Skeletal muscle tissue (tissue), 4 donors: ENCODE data around the gene VAV3. TPM values are rescaled to one million over a fixed set of nuclear protein-coding genes. Genes with fewer than 3 reads are reported as not detected.

ENCODE experiments used
- H3K27ac ChIP-seq: one replicate; pipeline ENCODE4 v1.7.0; 2013; ENCODE audit warnings: mild to moderate bottlenecking, low read depth, low read length, inconsistent platforms
- H3K27me3 ChIP-seq, 3 donors: one replicate each; pipeline ENCODE4 v1.7.0; 2013; ENCODE audit warnings: low read length in 3 of 3; ENCODE audit not compliant: control insufficient read depth in 3 of 3, insufficient read depth in 3 of 3
- H3K36me3 ChIP-seq, 3 donors: one replicate each; pipeline ENCODE4 v1.7.0; 2013; ENCODE audit warnings: low read length in 3 of 3; ENCODE audit not compliant: control insufficient read depth in 3 of 3, insufficient read depth in 3 of 3
- H3K4me1 ChIP-seq, 3 donors: one replicate each; pipeline ENCODE4 v1.7.0; 2013; ENCODE audit warnings: low read length in 3 of 3, mild to moderate bottlenecking in 3 of 3; ENCODE audit not compliant: control insufficient read depth in 3 of 3, insufficient read depth in 3 of 3
- H3K4me3 ChIP-seq, 3 donors: one replicate each; pipeline ENCODE4 v1.7.0; 2013; ENCODE audit warnings: low read length in 3 of 3
- H3K9ac ChIP-seq, 3 donors: one replicate each; pipeline ENCODE4 v1.7.0; 2013; ENCODE audit warnings: low read length in 3 of 3, mild to moderate bottlenecking in 3 of 3, moderate library complexity in 2 of 3, low read depth in 1 of 3
- H3K9me3 ChIP-seq, 3 donors: one replicate each; pipeline ENCODE4 v1.7.0; 2013; ENCODE audit warnings: low read length in 3 of 3; ENCODE audit not compliant: control insufficient read depth in 3 of 3
- total RNA-seq: library from RNA; depleted of rRNA; stranded (reverse); fragments of >200 nt; gene quantifications from one replicate; pipeline ENCODE4 v1.2.3, GENCODE V29; 2014
- donor health status: Osteomylitis.

Gene VAV3
- total RNA-seq, 1 donor from 2014 or later = 11.0 TPM

GRCh38 chr1:107574044-107574443, 390.9 kb downstream of the VAV3 start:
- H3K9me3 ChIP-seq = no peaks in the 10 kb centered on the region
- H3K27ac ChIP-seq = no peak overlapping the region
- H3K4me3 ChIP-seq = no peak overlapping the region
- no peaks in the 10 kb centered on the region for H3K36me3 ChIP-seq
- no peaks in the 10 kb centered on the region for H3K27me3 ChIP-seq
- H3K4me1 ChIP-seq = no peaks in the 10 kb centered on the region
- H3K9ac ChIP-seq = no peak overlapping the region

GRCh38 chr1:107572674-107573211, 392.2 kb downstream of the VAV3 start:
- Histone ChIP-seq H3K27me3 (no peaks in the 10 kb centered on the region), H3K9ac (no peak overlapping the region), H3K36me3 (no peaks in the 10 kb centered on the region), H3K4me3 (no peak overlapping the region), H3K9me3 (no peaks in the 10 kb centered on the region), H3K4me1 (no peaks in the 10 kb centered on the region), H3K27ac (no peak overlapping the region)

GRCh38 chr1:107570768-107571167, 394.2 kb downstream of the VAV3 start:
- Histone ChIP-seq H3K36me3 (no peaks in the 10 kb centered on the region), H3K4me3 (no peak overlapping the region), H3K27ac (no peak overlapping the region)

GRCh38 chr1:107563441-107563840, 401.5 kb downstream of the VAV3 start:
- Histone ChIP-seq H3K9ac (no peak overlapping the region), H3K4me3 (no peak overlapping the region), H3K36me3 (no peaks in the 10 kb centered on the region), H3K9me3 (no peaks in the 10 kb centered on the region), H3K27ac (no peak overlapping the region), H3K27me3 (no peaks in the 10 kb centered on the region), H3K4me1 (no peaks in the 10 kb centered on the region)

More at GRCh38 chr1:107570768-107571167, 394.2 kb downstream of the VAV3 start:
- Histone ChIP-seq H3K9me3 (no peaks in the 10 kb centered on the region), H3K4me1 (no peaks in the 10 kb centered on the region), H3K27me3 (no peaks in the 10 kb centered on the region), H3K9ac (no peak overlapping the region)

GRCh38 chr1:107559881-107560280, 405.1 kb downstream of the VAV3 start:
- H3K4me1 ChIP-seq = no peaks in the 10 kb centered on the region
- H3K9me3 ChIP-seq = no peaks in the 10 kb centered on the region
- no peak overlapping the region for H3K9ac ChIP-seq
- no peaks in the 10 kb centered on the region for H3K36me3 ChIP-seq
- no peak overlapping the region for H3K4me3 ChIP-seq
- H3K27me3 ChIP-seq = no peaks in the 10 kb centered on the region
- no peak overlapping the region for H3K27ac ChIP-seq

- H3K4me1 ChIP-seq = no peaks in the 10 kb centered on the region
- no peak overlapping the region for H3K4me3 ChIP-seq
- no peaks in the 10 kb centered on the region for H3K36me3 ChIP-seq
- H3K27ac ChIP-seq = no peak overlapping the region
- H3K27me3 ChIP-seq = no peaks in the 10 kb centered on the region
- no peaks in the 10 kb centered on the region for H3K9me3 ChIP-seq
- no peak overlapping the region for H3K9ac ChIP-seq
These were observed 407.9 kb downstream of the VAV3 start for GRCh38 chr1:107557095-107557494.

GRCh38 chr1:107555578-107555977, 409.4 kb downstream of the VAV3 start:
- H3K9me3 ChIP-seq = no peaks in the 10 kb centered on the region
- no peaks in the 10 kb centered on the region for H3K36me3 ChIP-seq
- no peak overlapping the region for H3K9ac ChIP-seq
- H3K27me3 ChIP-seq = no peaks in the 10 kb centered on the region
- H3K4me3 ChIP-seq = no peak overlapping the region
- H3K4me1 ChIP-seq = no peaks in the 10 kb centered on the region
- no peak overlapping the region for H3K27ac ChIP-seq

- no peak overlapping the region for H3K4me3 ChIP-seq
- no peaks in the 10 kb centered on the region for H3K27me3 ChIP-seq
- H3K4me1 ChIP-seq = no peaks in the 10 kb centered on the region
- H3K9me3 ChIP-seq = no peaks in the 10 kb centered on the region
- no peaks in the 10 kb centered on the region for H3K36me3 ChIP-seq
- H3K9ac ChIP-seq = no peak overlapping the region
- no peak overlapping the region for H3K27ac ChIP-seq
These were observed 412.2 kb downstream of the VAV3 start for GRCh38 chr1:107552781-107553180.

GRCh38 chr1:107551456-107551855, 413.5 kb downstream of the VAV3 start:
- Histone ChIP-seq H3K27ac (no peak overlapping the region), H3K4me1 (no peaks in the 10 kb centered on the region), H3K27me3 (no peaks in the 10 kb centered on the region), H3K9me3 (no peaks in the 10 kb centered on the region), H3K9ac (no peak overlapping the region), H3K36me3 (no peaks in the 10 kb centered on the region), H3K4me3 (no peak overlapping the region)

- H3K4me3 ChIP-seq = no peak overlapping the region
These were observed 414.6 kb downstream of the VAV3 start for GRCh38 chr1:107550358-107550757.

More at GRCh38 chr1:107550358-107550757, 414.6 kb downstream of the VAV3 start:
- H3K27me3 ChIP-seq = no peaks in the 10 kb centered on the region
- no peaks in the 10 kb centered on the region for H3K4me1 ChIP-seq
- no peak overlapping the region for H3K9ac ChIP-seq
- no peaks in the 10 kb centered on the region for H3K9me3 ChIP-seq
- no peaks in the 10 kb centered on the region for H3K36me3 ChIP-seq
- no peak overlapping the region for H3K27ac ChIP-seq
